ENCODE results near the gene ZNF592. TPM values are rescaled to one million over a fixed set of nuclear protein-coding genes. Genes with fewer than 3 reads are reported as not detected.
"Not testable (repeated sequence)": the region's sequence is repeated elsewhere in the genome, so short reads cannot be mapped to it uniquely, and the experiment has no call there.

The ZNF592 gene
- total RNA-seq, 1 experiment from 2014 or later, result 34.6 TPM

GRCh38 chr15:84845631-84846030 is 97.2 kb downstream of the ZNF592 start:
- not testable (repeated sequence) for H4K20me1 ChIP-seq (ENCODE audit: control insufficient read depth, insufficient read depth, insufficient read length); H3K27me3 ChIP-seq (ENCODE audit: insufficient read depth, low read length); H3K27ac ChIP-seq (ENCODE audit: insufficient read length, low read depth, low read length); H2BK5ac ChIP-seq (ENCODE audit: insufficient read length, low read length); H3T11ph ChIP-seq (ENCODE audit: low read length); H3K18ac ChIP-seq (ENCODE audit: insufficient read length, low read depth, low read length); H3K4me2 ChIP-seq (ENCODE audit: insufficient read depth, insufficient read length, low read length); H2BK12ac ChIP-seq (ENCODE audit: insufficient read length, low read depth, low read length); H3K23me2 ChIP-seq (ENCODE audit: insufficient read length, low read depth, low read length, poor library complexity, severe bottlenecking); H3K79me1 ChIP-seq (ENCODE audit: insufficient read depth, low read depth, low read length, poor library complexity, severe bottlenecking); H4K5ac ChIP-seq (ENCODE audit: insufficient read length, low read depth, low read length); H2BK15ac ChIP-seq (ENCODE audit: low read depth, low read length); H3K27ac Mint-ChIP-seq; H4K91ac ChIP-seq (ENCODE audit: insufficient read length, low read depth, low read length); H2AFZ ChIP-seq (ENCODE audit: low read length); H3K4me3 Mint-ChIP-seq; H3K23ac ChIP-seq (ENCODE audit: insufficient read length, low read depth, low read length); H3K14ac ChIP-seq (ENCODE audit: insufficient read depth, low read length); H2AK5ac ChIP-seq (ENCODE audit: insufficient read length, low read length); H3K4ac ChIP-seq (ENCODE audit: low read depth, low read length); H3K9me3 ChIP-seq (ENCODE audit: control insufficient read depth, low read depth, low read length); H3K79me2 ChIP-seq (ENCODE audit: insufficient read depth, low read length); H3K56ac ChIP-seq (ENCODE audit: insufficient read length, low read depth, low read length); H2BK120ac ChIP-seq (ENCODE audit: low read depth, low read length, poor library complexity, severe bottlenecking); H4K8ac ChIP-seq (replicated peaks; ENCODE audit: insufficient read length, low read depth, low read length); H3K27me3 Mint-ChIP-seq (ENCODE audit: low read depth); H3K9ac ChIP-seq (ENCODE audit: extremely low read depth, insufficient read length, low read length); H3K4me1 Mint-ChIP-seq; H2BK20ac ChIP-seq (ENCODE audit: low read depth, low read length, poor library complexity, severe bottlenecking); H3K4me1 ChIP-seq (ENCODE audit: insufficient read depth, low read length)
- peaks cover 13 to 27% (median 18%) of the 10 kb centered on the region in 3 experiments for H3K36me3 Mint-ChIP-seq (ENCODE audit: insufficient read depth in 1 of 3, low read depth in 3 of 3)
- peaks cover 13 to 15% of the 10 kb centered on the region in 2 experiments for H3K9me3 Mint-ChIP-seq
- WGBS (ENCODE audit: extremely low coverage, insufficient read length, low lambda C conversion rate), result no CpG with 5 or more reads among the region's 7 CpGs
- peak; percentile 68 for DNase-seq
- TF ChIP-seq CTCF (conservative IDR thresholded peaks at IDR 0.05), result peak; percentile 88

Data from H9 (cell line).